ENCODE measurements around the gene SLC16A7. TPM values are rescaled to one million over a fixed set of nuclear protein-coding genes. Genes with fewer than 3 reads are reported as not detected.

Gene SLC16A7
- total and polyA plus RNA-seq, 10 of the 15 experiments (the other 5 are each of a cell fraction or from before 2014, with no cell fraction given) = 1.5 to 12.9 (median 6.7) TPM

DNA sequence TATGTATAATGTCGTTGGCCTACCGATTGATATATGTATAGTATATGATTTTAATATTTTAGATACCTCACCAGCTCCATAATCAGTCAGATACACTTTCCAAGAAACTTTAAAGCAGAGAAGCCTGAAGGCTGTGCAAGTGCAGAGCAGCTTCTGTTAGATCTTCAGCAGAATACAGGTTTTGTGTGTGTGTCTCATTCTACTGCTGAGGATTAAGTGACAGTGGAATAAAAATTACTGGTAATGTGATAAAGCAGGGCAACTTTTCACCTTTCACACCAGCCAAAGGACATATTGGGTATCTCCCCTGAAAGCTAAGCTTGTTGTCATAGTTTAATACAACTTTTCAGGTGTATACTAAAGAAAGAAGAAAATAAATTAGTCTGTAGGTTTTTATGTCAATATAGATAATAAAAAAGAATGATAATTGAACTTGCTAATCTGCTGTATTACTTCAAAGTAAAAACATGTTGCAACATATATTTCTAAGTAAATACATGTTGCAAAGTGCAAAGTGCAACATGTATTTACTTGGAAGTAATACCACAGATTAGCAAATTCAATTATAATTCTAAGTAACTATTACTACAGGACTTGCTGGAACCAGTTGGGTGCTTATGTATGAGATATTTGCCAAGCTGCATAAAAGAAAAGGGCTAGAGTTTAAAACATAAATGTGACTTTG, 128.3 kb downstream of the SLC16A7 start (continued):
- no peak for TF ChIP-seq ZNF24 (IDR thresholded peaks at IDR 0.05)

- no TSS peak for BruUV-seq (replicated peaks)
- no peaks in the 10 kb centered on the region for H3K36me3 ChIP-seq (ENCODE audit: control insufficient read depth in 2 of 2, insufficient read depth in 2 of 2, low read length in 1 of 2)
- CTCF ChIA-PET = no interaction called here
- intact Hi-C loops (cut with micrococcal nuclease; ENCODE audit: unreplicated experiment) (no loop called here), in situ Hi-C loops (cut with MboI) (no loop called here)
- no peaks in the 10 kb centered on the region for H3K27me3 ChIP-seq (replicated peaks in 1 of 2; ENCODE audit: control insufficient read depth in 2 of 2, insufficient read depth in 2 of 2, low read length in 1 of 2)
- DNase-seq (ENCODE audit: low read depth, low spot score) = no peak
- no peak for FAIRE-seq
- SMC1A ChIA-PET (ENCODE audit: uncharacterized antibody, unreplicated experiment) = no interaction called here
- no peak for TF ChIP-seq SREBF1 (IDR thresholded peaks at IDR 0.05; ENCODE audit: low read length)
- TF ChIP-seq NRF1 (conservative IDR thresholded peaks at IDR 0.05; ENCODE audit: low read depth, low read length) = no peak
- TF ChIP-seq SIX5 (IDR thresholded peaks at IDR 0.05; ENCODE audit: low read depth, low read length, severe bottlenecking) = no peak
- no peak for TF ChIP-seq MEF2B (IDR thresholded peaks at IDR 0.05; ENCODE audit: partially characterized antibody, poor library complexity, severe bottlenecking)
- no peak for TF ChIP-seq MTA3 (IDR thresholded peaks at IDR 0.05; ENCODE audit: borderline replicate concordance, low read length)
- H4K20me1 ChIP-seq (ENCODE audit: control insufficient read depth, insufficient read depth) = no peaks in the 10 kb centered on the region
- no peak for ATAC-seq
- RAD21 ChIA-PET (ENCODE audit: unreplicated experiment) = no interaction called here
- POLR2A ChIA-PET = no interaction called here
- no peaks in the 10 kb centered on the region for H3K9me3 ChIP-seq (replicated peaks; ENCODE audit: control insufficient read depth, insufficient read depth, low read length)
- no peak overlapping the region for H3K4me2 ChIP-seq (ENCODE audit: control insufficient read depth, insufficient read depth)
- H3K4me1 ChIP-seq (ENCODE audit: control insufficient read depth, insufficient read depth, low read length) = no peaks in the 10 kb centered on the region
- no peak overlapping the region for H3K9ac ChIP-seq (ENCODE audit: control insufficient read depth, insufficient read depth, low read length)
- WGBS (ENCODE audit: insufficient coverage, insufficient replicate concordance, low lambda C conversion rate, missing lambda C conversion rate) = 72% methylated on average over 8 of the region's 8 CpGs
- no peak overlapping the region for H2AFZ ChIP-seq (ENCODE audit: control insufficient read depth, low read depth, low read length)
- no peak overlapping the region for H3K4me3 ChIP-seq
- no peaks in the 10 kb centered on the region for H3K79me2 ChIP-seq (ENCODE audit: control insufficient read depth, insufficient read depth, low read length)
- H3K27ac ChIP-seq (ENCODE audit: control insufficient read depth, insufficient read depth) = no peak overlapping the region
Observed at GRCh38 chr12:59733200-59733599, 137.4 kb downstream of the SLC16A7 start.

DNA sequence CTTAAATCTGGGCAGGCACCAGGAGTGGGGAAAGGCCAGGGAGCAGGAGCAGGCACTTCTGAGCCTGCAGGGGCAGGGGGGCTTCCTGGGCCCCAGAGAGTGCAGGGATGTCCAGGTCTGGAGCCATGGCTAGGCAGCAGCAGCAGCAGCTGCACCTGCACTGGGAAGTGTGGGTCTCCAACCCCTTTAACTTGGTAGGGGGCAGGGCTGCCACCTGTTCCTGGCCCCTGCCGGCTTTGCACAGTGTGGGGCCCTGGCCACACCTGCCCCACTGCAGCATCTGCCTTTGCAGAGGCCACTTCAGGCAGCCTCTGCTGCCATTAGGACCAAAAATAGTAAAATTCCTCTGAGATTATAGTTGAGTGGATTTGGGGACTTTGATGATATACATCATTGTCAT, 138.5 kb downstream of the SLC16A7 start:
- ChIA-PET POLR2A (no interaction called here), RAD21 (ENCODE audit: unreplicated experiment) (no interaction called here), CTCF (no interaction called here), SMC1A (ENCODE audit: uncharacterized antibody, unreplicated experiment) (interaction anchor here (0.7 kb wide), 1 partner anchor 49 kb away, joined by 3 read pairs; no protein-coding TSS in a partner anchor)
- H2AFZ ChIP-seq (ENCODE audit: control insufficient read depth, low read depth, low read length) = no peak overlapping the region
- BruUV-seq (replicated peaks) = no TSS peak
- no peaks in the 10 kb centered on the region for H3K36me3 ChIP-seq (ENCODE audit: control insufficient read depth in 2 of 2, insufficient read depth in 2 of 2, low read length in 1 of 2)
- H3K4me3 ChIP-seq = no peak overlapping the region
- in situ Hi-C loops (cut with MboI) (no loop called here), intact Hi-C loops (cut with micrococcal nuclease; ENCODE audit: unreplicated experiment) (no loop called here)
- no peaks in the 10 kb centered on the region for H3K4me1 ChIP-seq (ENCODE audit: control insufficient read depth, insufficient read depth, low read length)
- DNase-seq (ENCODE audit: low read depth, low spot score) (no peak), ATAC-seq (no peak), FAIRE-seq (no peak)
- H3K9ac ChIP-seq (ENCODE audit: control insufficient read depth, insufficient read depth, low read length) = no peak overlapping the region
- WGBS (ENCODE audit: insufficient coverage, insufficient replicate concordance, low lambda C conversion rate, missing lambda C conversion rate) = 67% methylated on average over 1 of the region's 1 CpG
- H3K79me2 ChIP-seq (ENCODE audit: control insufficient read depth, insufficient read depth, low read length) = no peaks in the 10 kb centered on the region
- H3K9me3 ChIP-seq (replicated peaks; ENCODE audit: control insufficient read depth, insufficient read depth, low read length) = no peaks in the 10 kb centered on the region
- no peak overlapping the region for H3K4me2 ChIP-seq (ENCODE audit: control insufficient read depth, insufficient read depth)
- no peaks in the 10 kb centered on the region for H4K20me1 ChIP-seq (ENCODE audit: control insufficient read depth, insufficient read depth)
- no peak overlapping the region for H3K27ac ChIP-seq (ENCODE audit: control insufficient read depth, insufficient read depth)
- no peaks in the 10 kb centered on the region for H3K27me3 ChIP-seq (replicated peaks in 1 of 2; ENCODE audit: control insufficient read depth in 2 of 2, insufficient read depth in 2 of 2, low read length in 1 of 2)
- no peak for TF ChIP-seq NR2F1 (conservative IDR thresholded peaks at IDR 0.05)
- TF ChIP-seq POLR2AphosphoS2 (IDR thresholded peaks at IDR 0.05; ENCODE audit: low read depth, low read length) = no peak
- no peak for TF ChIP-seq CREB1 (IDR thresholded peaks at IDR 0.05; ENCODE audit: low read depth)
- no peak for TF ChIP-seq ETV6 (conservative IDR thresholded peaks at IDR 0.05 in 1 of 2, IDR thresholded peaks at IDR 0.05 in 1 of 2; ENCODE audit: borderline replicate concordance in 1 of 2, low read depth in 1 of 2)
- no peak for TF ChIP-seq SIN3A (IDR thresholded peaks at IDR 0.05; ENCODE audit: low read depth, low read length)
- no peak for TF ChIP-seq RUNX3 (IDR thresholded peaks at IDR 0.05; ENCODE audit: low read length)
- TF ChIP-seq GABPA (IDR thresholded peaks at IDR 0.05; ENCODE audit: low read depth) = no peak
- no peak for TF ChIP-seq KLF5 (IDR thresholded peaks at IDR 0.05; ENCODE audit: partially characterized antibody)
- TF ChIP-seq POLR2A (IDR thresholded peaks at IDR 0.05; ENCODE audit: low read depth, low read length) = no peak
- no peak for TF ChIP-seq POLR2AphosphoS5 (IDR thresholded peaks at IDR 0.05; ENCODE audit: low read length)
- TF ChIP-seq EZH2 (IDR thresholded peaks at IDR 0.05; ENCODE audit: borderline replicate concordance, control insufficient read depth, low read depth, low read length) = no peak
- TF ChIP-seq ESRRA (IDR thresholded peaks at IDR 0.05; ENCODE audit: low read length) = no peak
